ENCODE measurements around the gene PIEZO1.

The PIEZO1 gene

GRCh38 chr16:88696441-88696840 is 88.6 kb downstream of the PIEZO1 start:
- in situ Hi-C loops (cut with MboI; ENCODE audit: low sequenced_read_pairs) = no loop called here

DNA sequence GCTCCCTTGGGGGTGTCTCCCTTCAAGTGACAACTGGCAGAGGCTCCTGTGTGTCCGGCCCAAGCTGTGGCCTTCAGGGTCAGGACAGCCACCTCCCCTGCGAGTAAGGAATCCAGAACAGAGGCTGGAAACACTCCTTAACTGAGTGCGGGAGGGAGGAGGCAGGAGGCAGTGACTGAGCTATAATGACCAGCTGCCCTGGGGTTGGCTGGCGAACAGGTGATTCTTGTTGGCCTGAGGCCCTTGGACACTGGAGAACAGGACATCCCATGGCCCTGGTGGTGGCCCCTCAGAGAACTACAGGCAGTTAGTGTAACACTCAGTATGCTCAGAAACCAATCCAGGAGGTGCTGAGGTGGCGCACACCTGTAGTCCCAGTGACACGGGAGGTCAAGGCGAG is 89.3 kb downstream of the PIEZO1 start:
- in situ Hi-C loops (cut with MboI; ENCODE audit: low sequenced_read_pairs) = no loop called here

DNA sequence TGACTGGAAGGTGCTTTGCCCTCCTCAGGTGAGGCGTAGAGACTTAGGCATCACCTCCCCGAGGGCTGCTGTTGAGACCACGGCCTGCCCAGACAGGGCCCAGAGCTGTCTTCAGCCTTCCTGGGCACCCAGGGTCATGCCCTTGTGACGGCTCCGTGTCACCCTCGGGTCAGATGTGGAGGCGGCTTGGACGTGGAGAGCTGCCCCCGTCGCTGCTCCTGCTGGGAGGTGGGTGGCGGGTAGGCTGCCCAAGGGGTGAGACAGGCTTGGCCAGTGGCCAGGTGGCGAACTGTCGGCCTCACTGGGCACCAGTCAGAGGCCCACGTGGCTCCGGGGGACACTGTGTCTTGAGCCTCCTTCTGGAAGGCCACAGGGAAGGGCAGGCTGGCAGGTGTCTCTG is 89.8 kb downstream of the PIEZO1 start:
- in situ Hi-C loops (cut with MboI; ENCODE audit: low sequenced_read_pairs) = no loop called here

DNA sequence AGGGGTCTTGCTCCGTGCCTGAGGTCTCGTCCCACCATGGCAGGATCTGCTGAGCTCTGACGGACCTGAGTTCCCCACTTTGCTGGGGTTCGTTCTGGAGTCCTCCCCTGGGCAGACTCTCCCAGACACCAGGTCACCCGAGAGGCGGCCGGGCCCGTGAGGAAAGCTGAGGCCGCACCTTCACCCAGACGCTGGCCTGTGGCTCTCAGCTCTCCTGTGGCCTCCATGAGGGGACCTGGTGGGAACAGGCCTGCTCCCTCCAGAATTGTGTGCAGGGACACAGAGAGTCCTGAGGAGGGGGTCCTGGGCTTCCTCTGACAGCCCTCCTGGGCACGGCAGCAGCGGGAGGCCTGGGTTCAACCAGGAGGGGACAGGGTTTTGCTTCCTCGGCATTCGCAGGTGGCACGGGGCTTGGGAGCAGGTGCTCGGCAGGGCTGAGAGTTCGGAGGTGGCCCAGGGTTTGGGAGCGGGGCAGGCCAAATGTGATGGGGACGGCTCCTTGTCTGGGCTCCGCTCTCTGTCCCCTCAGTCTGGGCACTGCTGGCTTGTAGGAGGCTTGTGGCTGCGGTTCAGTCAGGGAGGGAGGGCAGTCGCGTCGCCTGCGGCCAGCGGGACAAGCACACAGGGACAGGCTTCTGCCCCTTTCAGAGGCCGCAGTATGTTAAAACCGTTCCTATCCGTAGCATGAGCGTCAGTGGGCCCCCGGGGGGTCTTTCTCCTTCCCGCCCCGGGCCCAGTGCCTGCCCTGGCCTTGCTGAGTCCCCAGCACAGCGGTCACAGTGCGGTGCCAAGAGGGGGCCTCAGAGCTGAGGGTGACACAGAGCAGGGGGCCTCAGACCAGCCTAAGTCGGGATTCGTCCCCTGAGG is 90.6 kb downstream of the PIEZO1 start:
- in situ Hi-C loops (cut with MboI; ENCODE audit: low sequenced_read_pairs) = no loop called here

- in situ Hi-C loops (cut with MboI; ENCODE audit: low sequenced_read_pairs) = no loop called here
Observed at GRCh38 chr16:88693420-88694177, 91.4 kb downstream of the PIEZO1 start.

DNA sequence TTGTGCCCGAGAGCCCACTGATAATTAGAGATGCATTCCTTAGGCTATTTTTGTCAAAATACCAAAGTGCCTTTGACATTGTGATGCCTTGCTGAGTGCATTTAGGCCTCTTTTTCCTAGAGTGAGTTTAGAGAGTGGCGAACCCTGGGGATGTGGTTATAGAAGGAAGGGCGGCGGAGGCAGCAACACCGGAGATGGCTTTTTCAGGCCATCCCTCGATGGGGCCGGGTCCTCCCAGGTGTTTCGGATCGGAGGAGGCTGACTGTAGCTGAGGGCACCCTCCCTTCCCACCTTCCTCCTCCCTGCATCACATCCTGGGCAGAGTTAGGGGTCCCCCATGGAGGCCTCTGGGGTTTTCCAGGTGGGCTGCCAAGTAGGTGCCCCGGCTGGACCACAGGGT is 92.2 kb downstream of the PIEZO1 start:
- in situ Hi-C loops (cut with MboI; ENCODE audit: low sequenced_read_pairs) = no loop called here

GRCh38 chr16:88691924-88692560 is 93.0 kb downstream of the PIEZO1 start:
- in situ Hi-C loops (cut with MboI; ENCODE audit: low sequenced_read_pairs) = no loop called here

- in situ Hi-C loops (cut with MboI; ENCODE audit: low sequenced_read_pairs) = no loop called here
Observed at GRCh38 chr16:88691129-88691813, 93.7 kb downstream of the PIEZO1 start.

GRCh38 chr16:88690341-88691128 is 94.5 kb downstream of the PIEZO1 start:
- in situ Hi-C loops (cut with MboI; ENCODE audit: low sequenced_read_pairs) = no loop called here

- in situ Hi-C loops (cut with MboI; ENCODE audit: low sequenced_read_pairs) = no loop called here
Observed at GRCh38 chr16:88688013-88688778, 96.8 kb downstream of the PIEZO1 start.

GRCh38 chr16:88687676-88688012 is 97.4 kb downstream of the PIEZO1 start:
- in situ Hi-C loops (cut with MboI; ENCODE audit: low sequenced_read_pairs) = no loop called here

DNA sequence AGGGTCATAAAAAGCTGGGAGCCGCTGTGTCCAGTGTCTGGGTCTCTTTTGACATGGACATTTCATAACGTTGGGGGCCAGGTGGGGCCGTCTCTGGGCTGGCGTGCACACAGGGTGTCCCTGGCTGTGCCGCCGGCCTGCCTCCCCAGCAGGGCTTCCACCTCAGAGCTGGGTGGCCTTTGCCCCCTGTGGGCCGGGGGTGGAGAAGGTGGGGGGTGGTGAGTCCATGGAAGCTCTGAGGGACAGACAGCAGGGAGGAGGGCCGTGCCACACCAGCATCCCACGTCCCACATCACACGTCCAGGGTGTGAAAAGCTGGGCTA is 97.8 kb downstream of the PIEZO1 start:
- in situ Hi-C loops (cut with MboI; ENCODE audit: low sequenced_read_pairs) = no loop called here

- in situ Hi-C loops (cut with MboI; ENCODE audit: low sequenced_read_pairs) = no loop called here
Observed at GRCh38 chr16:88686439-88687253, 98.4 kb downstream of the PIEZO1 start, which contains the start of gene SNAI3. Gene SNAI3, minus strand, starts transcription at chr16:88686507. Its CDS starts 101 bp downstream, at chr16:88686406.

DNA sequence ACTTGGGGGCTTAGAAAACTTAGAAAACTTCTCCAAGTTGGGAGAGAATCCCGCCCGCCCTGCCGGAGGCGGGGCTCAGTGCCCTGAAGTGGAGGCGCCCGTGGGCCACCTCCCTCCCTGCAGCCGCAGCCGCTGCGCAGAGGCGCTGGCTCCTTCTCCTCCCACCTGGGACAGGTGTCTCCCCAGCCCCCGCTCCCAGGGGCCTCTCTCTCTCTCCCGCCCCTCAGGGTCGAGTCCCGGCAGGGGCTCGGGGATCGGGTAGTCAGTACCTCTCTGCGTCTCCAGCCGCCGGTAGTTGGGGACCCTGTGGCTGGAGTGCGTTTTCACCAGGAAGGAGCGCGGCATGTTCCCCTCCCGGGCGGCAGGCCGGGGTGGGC is 99.0 kb downstream of the PIEZO1 start:
- in situ Hi-C loops (cut with MboI; ENCODE audit: low sequenced_read_pairs) = no loop called here

DNA sequence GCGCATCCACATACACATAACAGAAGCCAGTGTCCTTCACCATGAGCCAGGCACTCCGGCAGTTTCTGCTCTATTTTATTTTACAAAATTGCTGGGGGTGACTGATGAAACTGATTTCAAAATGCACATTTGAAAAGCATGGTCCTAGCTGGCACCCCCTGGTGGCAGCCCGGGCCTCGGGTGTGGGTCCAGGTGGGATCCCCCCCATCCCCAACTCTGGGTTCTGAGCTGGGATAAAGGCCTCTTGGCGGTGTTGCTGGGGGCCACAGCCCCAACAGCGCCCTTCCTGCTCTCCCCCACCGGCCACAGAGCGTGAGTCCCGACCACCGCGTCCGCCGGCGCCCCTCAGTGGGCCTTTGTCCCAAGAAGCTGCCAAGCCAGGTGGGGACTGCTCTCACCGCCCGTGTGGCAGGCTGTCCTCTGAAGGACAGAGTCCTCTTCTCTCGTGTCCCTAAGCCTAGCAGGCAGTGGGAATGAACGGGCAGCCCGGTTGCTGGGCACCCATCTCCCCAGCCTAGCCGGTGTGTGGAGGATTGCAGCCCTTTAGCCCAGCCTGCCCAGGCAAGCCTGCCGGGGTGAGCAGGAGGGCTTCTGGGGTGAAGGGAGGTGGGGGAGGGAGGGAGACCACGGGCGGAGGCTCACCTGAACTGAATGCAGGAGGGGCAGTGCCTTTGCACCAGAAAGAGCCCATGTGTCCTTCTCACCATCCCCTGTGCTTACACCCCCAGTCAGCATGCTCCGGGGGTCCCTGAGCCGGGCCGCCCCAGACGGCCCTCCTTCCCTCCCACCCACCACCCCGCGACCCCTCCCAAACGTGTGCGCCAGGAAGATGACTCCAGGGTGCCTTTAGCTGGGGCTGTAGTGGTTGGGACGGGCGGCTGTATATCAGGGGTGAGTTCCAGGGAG is 99.6 kb downstream of the PIEZO1 start:
- in situ Hi-C loops (cut with MboI; ENCODE audit: low sequenced_read_pairs) = no loop called here

GRCh38 chr16:88684569-88685155 is 100.4 kb downstream of the PIEZO1 start:
- in situ Hi-C loops (cut with MboI; ENCODE audit: low sequenced_read_pairs) = no loop called here

- in situ Hi-C loops (cut with MboI; ENCODE audit: low sequenced_read_pairs) = no loop called here
Observed at GRCh38 chr16:88681709-88682451, 103.1 kb downstream of the PIEZO1 start.

All from HL-60/S4 treated with retinoic acid at 250 ng/mL for 4 days and 3 days (cell line).